Neutrophil (primary cell): ENCODE measurements around the gene MRPL21.

Source experiments
- H3K27ac ChIP-seq: fragments of 200-600 bp; sonication (generic); 2 replicates; pipeline ENCODE4 v1.5.1; 2016; ENCODE audit warnings: mild to moderate bottlenecking, moderate library complexity
- H3K27me3 ChIP-seq: fragments of 200-600 bp; sonication (generic); 2 replicates; pipeline ENCODE4 v1.6.0; 2016; ENCODE audit warnings: mild to moderate bottlenecking
- H3K36me3 ChIP-seq: fragments of 200-600 bp; sonication (generic); 2 replicates; pipeline ENCODE4 v1.5.1; 2017
- H3K4me1 ChIP-seq, 2 experiments: fragments of 200-600 bp in 1 of 2; sonication (generic) in 1 of 2; 1 replicate in 1 of 2; 2 replicates in 1 of 2; pipeline versions ENCODE4 v1.5.1 to v1.6.1; 2013 to 2016; ENCODE audit warnings: low read depth in 1 of 2, low read length in 1 of 2, mild to moderate bottlenecking in 1 of 2, moderate library complexity in 1 of 2; ENCODE audit not compliant: control insufficient read depth in 1 of 2, insufficient read depth in 1 of 2
- H3K4me3 ChIP-seq, 2 experiments: fragments of 200-600 bp in 1 of 2; sonication (generic) in 1 of 2; 1 replicate in 1 of 2; 2 replicates in 1 of 2; pipeline ENCODE4 v1.5.1; 2013 to 2016; ENCODE audit warnings: low read depth in 1 of 2, low read length in 1 of 2, mild to moderate bottlenecking in 1 of 2, moderate library complexity in 1 of 2
- H3K9me3 ChIP-seq: fragments of 200-600 bp; sonication (generic); 2 replicates; pipeline ENCODE4 v1.5.1; 2016
- CTCF ChIP-seq: fragments of 200-600 bp; sonication (generic); IDR thresholded peaks from 2 replicates; pipeline ENCODE4 v1.5.1; 2016; ENCODE audit warnings: antibody characterized with exemption

MRPL21 gene

GRCh38 chr11:68903288-68904247 lies at the start of gene MRPL21, which contains the start of gene IGHMBP2:
MRPL21 (minus strand) TSS chr11:68903832; CDS start chr11:68903810, 22 bp downstream.
IGHMBP2 (plus strand) TSS chr11:68903891; CDS start chr11:68903953, 62 bp downstream.
- Histone ChIP-seq H3K4me1 (peaks cover 17 to 27% of the 10 kb centered on the region in 2 experiments), H3K9me3 (no peaks in the 10 kb centered on the region), H3K27ac (peak within 1 kb of the TSS; percentile 86), H3K36me3 (peaks cover 36% of the 10 kb centered on the region), H3K4me3 (peak within 1 kb of the TSS; percentile 95 to 98), H3K27me3 (no peaks in the 10 kb centered on the region)
- peak; percentile 28 for TF ChIP-seq CTCF

- no peak overlapping the region for H3K27ac ChIP-seq
- H3K27me3 ChIP-seq: no peaks in the 10 kb centered on the region
- no peak overlapping the region for H3K4me3 ChIP-seq
- TF ChIP-seq CTCF: no peak
- H3K36me3 ChIP-seq: no peaks in the 10 kb centered on the region
- no peaks in the 10 kb centered on the region for H3K9me3 ChIP-seq
- H3K4me1 ChIP-seq: peaks cover 9 to 10% of the 10 kb centered on the region in 2 experiments
Measured at GRCh38 chr11:68950762-68951161, 47.1 kb upstream of the MRPL21 start.

- no peak for TF ChIP-seq CTCF
- Histone ChIP-seq H3K27me3 (no peaks in the 10 kb centered on the region), H3K27ac (no peak overlapping the region), H3K9me3 (no peaks in the 10 kb centered on the region), H3K36me3 (no peaks in the 10 kb centered on the region), H3K4me3 (no peak overlapping the region), H3K4me1 (peaks cover 5% of the 10 kb centered on the region in 2 experiments)
Measured at GRCh38 chr11:68950270-68950669, 46.6 kb upstream of the MRPL21 start.

GRCh38 chr11:68948935-68949334 lies 45.3 kb upstream of the MRPL21 start:
- Histone ChIP-seq H3K36me3 (no peaks in the 10 kb centered on the region), H3K27ac (no peak overlapping the region), H3K9me3 (no peaks in the 10 kb centered on the region), H3K4me1 (no peaks in the 10 kb centered on the region), H3K4me3 (no peak overlapping the region), H3K27me3 (no peaks in the 10 kb centered on the region)
- TF ChIP-seq CTCF: no peak

- Histone ChIP-seq H3K27ac (no peak overlapping the region), H3K4me3 (no peak overlapping the region), H3K9me3 (no peaks in the 10 kb centered on the region), H3K4me1 (no peaks in the 10 kb centered on the region), H3K36me3 (no peaks in the 10 kb centered on the region), H3K27me3 (no peaks in the 10 kb centered on the region)
- no peak for TF ChIP-seq CTCF
Measured at GRCh38 chr11:68948496-68948895, 44.9 kb upstream of the MRPL21 start.
